ENCODE data around the gene MYB. TPM values are rescaled to one million over a fixed set of nuclear protein-coding genes. Genes with fewer than 3 reads are reported as not detected.

The MYB gene
- total and polyA plus RNA-seq, 2 donors (not counting 3 experiments of a cell fraction or from before 2014, with no cell fraction given), result 0.14 to 0.53 TPM

- Histone ChIP-seq H3K79me2 (ENCODE audit: control insufficient read depth, insufficient read depth, low read length) (no peaks in the 10 kb centered on the region), H3K4me2 (ENCODE audit: insufficient read depth, low read length) (peak overlapping the region; percentile 72), H4K20me1 (replicated peaks; ENCODE audit: control insufficient read depth, extremely low read depth, insufficient read depth, low read length) (no peaks in the 10 kb centered on the region), H3K9me3 (replicated peaks; ENCODE audit: control insufficient read depth, insufficient read depth, low read length) (no peaks in the 10 kb centered on the region), H2AFZ (ENCODE audit: low read depth, low read length) (peak overlapping the region; percentile 95), H3K27me3 (ENCODE audit: control insufficient read depth in 2 of 2, insufficient read depth in 2 of 2, low read length in 2 of 2) (peaks cover 28 to 32% of the 10 kb centered on the region in 2 experiments), H3K27ac (ENCODE audit: insufficient read depth, low read depth, low read length) (no peak overlapping the region), H3K4me3 (replicated peaks in 1 of 3; ENCODE audit: insufficient read depth in 1 of 3, low read depth in 1 of 3, low read length in 3 of 3) (peak overlapping the region; percentile 25 to 81 (median 50)), H3K4me1 (ENCODE audit: control insufficient read depth, extremely low read depth, insufficient read depth, low read length) (peaks cover 27% of the 10 kb centered on the region), H3K9ac (replicated peaks; ENCODE audit: extremely low read depth, insufficient read depth, low read length) (no peak overlapping the region), H3K9me1 (replicated peaks; ENCODE audit: control insufficient read depth, extremely low read depth, insufficient read depth, low read length) (no peaks in the 10 kb centered on the region), H3K36me3 (ENCODE audit: control insufficient read depth in 2 of 2, extremely low read depth in 1 of 2, insufficient read depth in 2 of 2, low read length in 2 of 2) (no peaks in the 10 kb centered on the region)
- FAIRE-seq (peak; percentile 28), DNase-seq (ENCODE audit: low read depth, low spot score) (peak; percentile 9)
- dilution Hi-C loops (cut with MboI; ENCODE audit: extremely low pct_ligation_motif_present, low sequenced_read_pairs) (no loop called here), intact Hi-C loops (cut with micrococcal nuclease) (loop anchor here (1.0 to 5.0 kb wide), 2 partner anchors 37 to 115 kb away; no protein-coding TSS in a partner anchor)
- TF ChIP-seq GATA2 (IDR thresholded peaks at IDR 0.05; ENCODE audit: insufficient read depth, insufficient read length, low read depth, low read length) (no peak), POLR2AphosphoS5 (IDR thresholded peaks at IDR 0.05; ENCODE audit: insufficient read depth, low read depth, low read length) (no peak), MAX (IDR thresholded peaks at IDR 0.05; ENCODE audit: insufficient read depth, insufficient read length) (no peak), EZH2 (IDR thresholded peaks at IDR 0.05; ENCODE audit: borderline replicate concordance, low read depth, low read length, severe bottlenecking) (peak; percentile 75), FOS (IDR thresholded peaks at IDR 0.05; ENCODE audit: borderline replicate concordance, insufficient read depth, low read length) (no peak)
- no TSS peak for BruUV-seq (replicated peaks)
- ChIA-PET CTCF (interaction anchor here (0.5 to 0.7 kb wide), 3 partner anchors 245 to 1862 kb away, joined by 3 to 5 read pairs (median 3); partner anchors contain the start of gene IL20RA), POLR2A (no interaction called here)
Observed at GRCh38 chr6:135182071-135183001, 1.2 kb downstream of the MYB start.

Measured in endothelial cell of umbilical vein (primary cell).